Smooth muscle cell (in vitro differentiated cells): ENCODE results near the gene ETHE1. TPM values are rescaled to one million over a fixed set of nuclear protein-coding genes. Genes with fewer than 3 reads are reported as not detected.

Experiments
- DNase-seq: peaks from one replicate; lab custom pipeline; 2025; ENCODE audit not compliant: unreplicated experiment; lab: John Stamatoyannopoulos, UW
- H2AFZ ChIP-seq: fragments of 200-600 bp; sonication (generic); 2 replicates; pipeline ENCODE4 v1.6.0; 2016; ENCODE audit warnings: antibody characterized with exemption, low read depth, mild to moderate bottlenecking
- H3F3A ChIP-seq: fragments of 200-600 bp; sonication (generic); 2 replicates; pipeline ENCODE4 v1.6.0; 2017; ENCODE audit warnings: antibody characterized with exemption, low read depth
- H3K27ac ChIP-seq: fragments of 200-600 bp; sonication (generic); 2 replicates; pipeline ENCODE4 v1.5.1; 2016; ENCODE audit warnings: low read depth, mild to moderate bottlenecking
- H3K27me3 ChIP-seq: fragments of 200-600 bp; sonication (generic); 2 replicates; pipeline ENCODE4 v1.6.1; 2016; ENCODE audit warnings: low read depth, mild to moderate bottlenecking
- H3K36me3 ChIP-seq: fragments of 200-600 bp; sonication (generic); 2 replicates; pipeline ENCODE4 v1.5.1; 2016; ENCODE audit warnings: low read depth
- H3K4me1 ChIP-seq: fragments of 200-600 bp; sonication (generic); 2 replicates; pipeline ENCODE4 v1.5.1; 2016; ENCODE audit warnings: low read depth
- H3K4me2 ChIP-seq: fragments of 200-600 bp; sonication (generic); 2 replicates; pipeline ENCODE4 v1.6.0; 2016; ENCODE audit warnings: mild to moderate bottlenecking
- H3K4me3 ChIP-seq: fragments of 200-600 bp; sonication (generic); 2 replicates; pipeline ENCODE4 v1.5.1; 2016; ENCODE audit warnings: mild to moderate bottlenecking
- H3K79me2 ChIP-seq: fragments of 200-600 bp; sonication (generic); 2 replicates; pipeline ENCODE4 v1.6.0; 2016; ENCODE audit warnings: low read depth, mild to moderate bottlenecking
- H3K9ac ChIP-seq: fragments of 200-600 bp; sonication (generic); 2 replicates; pipeline ENCODE4 v1.6.0; 2016; ENCODE audit warnings: low read depth
- H3K9me3 ChIP-seq: fragments of 200-600 bp; sonication (generic); replicated peaks from 2 replicates; pipeline ENCODE4 v1.5.1; 2016; ENCODE audit warnings: low read depth
- H4K20me1 ChIP-seq: fragments of 200-600 bp; sonication (generic); 2 replicates; pipeline ENCODE4 v1.6.0; 2016; ENCODE audit warnings: low read depth
- CTCF ChIP-seq: fragments of 200-600 bp; sonication (generic); IDR thresholded peaks from 2 replicates; pipeline ENCODE4 v1.5.1; 2017; ENCODE audit warnings: borderline replicate concordance, mild to moderate bottlenecking, antibody characterized with exemption; ENCODE audit not compliant: insufficient read depth, poor library complexity, severe bottlenecking
- WGBS: methylation state at CpG from one replicate; pipeline ENCODE4 v1.1.7; 2016; ENCODE audit warnings: low lambda C conversion rate; 5-methylcytosine and 5-hydroxymethylcytosine counted together
- polyA plus RNA-seq: library from polyadenylated mRNA; unstranded; fragments of >200 nt; fragmentation: Nextera tagmentation; extraction: Ambion mirVana; gene quantifications from 2 replicates; pipeline ENCODE4 v1.2.1, GENCODE V29; 2016
- total RNA-seq: library from RNA; depleted of rRNA; stranded (reverse); fragments of >200 nt; gene quantifications from 2 replicates; pipeline ENCODE4 v1.2.3, GENCODE V29; 2014

ETHE1 gene
- total and polyA plus RNA-seq, 2 experiments from 2014 or later, result 61.1 to 61.4 TPM

- Histone ChIP-seq H3K9ac (no peak overlapping the region), H3K27ac (no peak overlapping the region), H3F3A (no peaks in the 10 kb centered on the region), H3K79me2 (no peaks in the 10 kb centered on the region), H3K27me3 (no peaks in the 10 kb centered on the region), H4K20me1 (no peaks in the 10 kb centered on the region), H3K4me1 (no peaks in the 10 kb centered on the region), H3K9me3 (no peaks in the 10 kb centered on the region), H3K4me3 (no peak overlapping the region), H3K4me2 (no peak overlapping the region), H2AFZ (no peak overlapping the region), H3K36me3 (no peaks in the 10 kb centered on the region)
- TF ChIP-seq CTCF, result no peak
- DNase-seq, result no peak
- WGBS, result 97% methylated on average over 7 of the region's 7 CpGs
Observed at GRCh38 chr19:43489979-43490599, 36.9 kb downstream of the ETHE1 start.

- Histone ChIP-seq H2AFZ (no peak overlapping the region), H3F3A (no peaks in the 10 kb centered on the region), H3K79me2 (no peaks in the 10 kb centered on the region), H3K4me2 (no peak overlapping the region), H3K36me3 (no peaks in the 10 kb centered on the region), H3K9ac (no peak overlapping the region), H3K4me3 (no peak overlapping the region), H3K27ac (no peak overlapping the region), H4K20me1 (no peaks in the 10 kb centered on the region), H3K4me1 (no peaks in the 10 kb centered on the region), H3K9me3 (no peaks in the 10 kb centered on the region), H3K27me3 (no peaks in the 10 kb centered on the region)
- no peak for DNase-seq
- TF ChIP-seq CTCF, result no peak
- WGBS, result 94% methylated on average over 5 of the region's 5 CpGs
Observed at GRCh38 chr19:43489310-43489709, 37.7 kb downstream of the ETHE1 start.

- no peaks in the 10 kb centered on the region for H3K27me3 ChIP-seq
- no peak for TF ChIP-seq CTCF
- no peak overlapping the region for H3K9ac ChIP-seq
Observed at GRCh38 chr19:43488179-43488578, 38.8 kb downstream of the ETHE1 start.

GRCh38 chr19:43486412-43486811 is 40.6 kb downstream of the ETHE1 start:
- Histone ChIP-seq H3K4me2 (no peak overlapping the region), H3K4me1 (no peaks in the 10 kb centered on the region), H3K9ac (no peak overlapping the region), H3K4me3 (no peak overlapping the region), H3K9me3 (no peaks in the 10 kb centered on the region), H3K27me3 (no peaks in the 10 kb centered on the region), H4K20me1 (no peaks in the 10 kb centered on the region), H3K27ac (no peak overlapping the region), H3F3A (no peaks in the 10 kb centered on the region), H2AFZ (no peak overlapping the region), H3K79me2 (no peaks in the 10 kb centered on the region), H3K36me3 (no peaks in the 10 kb centered on the region)
- no peak for TF ChIP-seq CTCF
- no peak for DNase-seq
- 99% methylated on average over 5 of the region's 7 CpGs for WGBS

More at GRCh38 chr19:43488179-43488578, 38.8 kb downstream of the ETHE1 start:
- Histone ChIP-seq H3K36me3 (no peaks in the 10 kb centered on the region), H4K20me1 (no peaks in the 10 kb centered on the region), H3K4me2 (no peak overlapping the region), H3K79me2 (no peaks in the 10 kb centered on the region), H3K4me3 (no peak overlapping the region), H3K4me1 (no peaks in the 10 kb centered on the region), H3F3A (no peaks in the 10 kb centered on the region), H3K27ac (no peak overlapping the region), H3K9me3 (no peaks in the 10 kb centered on the region), H2AFZ (no peak overlapping the region)
- no peak for DNase-seq
- WGBS, result 93% methylated on average over 8 of the region's 8 CpGs
